RWPE1 (cell line): ENCODE data around the gene PET100.
A peak's percentile ranks its signal among the peaks of the same experiment; 100 is the strongest.

Experiments
- CTCF ChIA-PET: fragments of 350-600 bp; sonication (Branson Sonifier 250); formaldehyde crosslinking; extraction: SDS; loops from one replicate; lab custom pipeline; 2021; lab: Yijun Ruan, JAX
- POLR2A ChIA-PET: fragments of 400-600 bp; formaldehyde crosslinking; extraction: SDS; loops from one replicate; lab custom pipeline; 2020; ENCODE audit warnings: antibody characterized with exemption; ENCODE audit not compliant: low non-redundant PET; lab: Yijun Ruan, JAX
- DNase-seq: peaks from one replicate; pipeline ENCODE4 v3.0.0; 2012; ENCODE audit warnings: low spot score
- H3K27ac ChIP-seq: fragments of 450-650 bp; 2 replicates; pipeline ENCODE4 v1.5.1; 2017
- CTCF ChIP-seq: fragments of 450-650 bp; conservative IDR thresholded peaks from 2 replicates; pipeline ENCODE4 v1.5.1; 2017; ENCODE audit warnings: low read depth, mild to moderate bottlenecking

Gene PET100

GRCh38 chr19:7618348-7618747 lies 11.2 kb upstream of the PET100 start:
- peak overlapping the region; percentile 41 for H3K27ac ChIP-seq
- ChIA-PET CTCF (interaction anchor here (0.7 to 1.6 kb wide), 4 partner anchors 9 to 50 kb away, joined by 3 to 7 read pairs (median 6); no protein-coding TSS in a partner anchor), POLR2A (interaction anchor here (0.5 to 1.0 kb wide), 2 partner anchors 11 to 202 kb away, joined by 3 to 4 read pairs; no protein-coding TSS in a partner anchor)
- no peak for DNase-seq
- TF ChIP-seq CTCF = no peak

- POLR2A ChIA-PET = interaction anchor here (0.5 to 1.3 kb wide), 4 partner anchors 11 to 201 kb away, joined by 3 to 5 read pairs (median 4); partner anchors contain the start of genes PET100, STXBP2 and XAB2
- no peak for DNase-seq
- CTCF ChIA-PET = interaction anchor here (0.6 to 2.7 kb wide), 8 partner anchors 8 to 264 kb away, joined by 3 to 10 read pairs (median 6); partner anchors contain the start of gene TRAPPC5
- no peak for TF ChIP-seq CTCF
- peak overlapping the region; percentile 41 for H3K27ac ChIP-seq
Observed at GRCh38 chr19:7618771-7619510, 10.7 kb upstream of the PET100 start.

GRCh38 chr19:7619671-7620441 lies 9.7 kb upstream of the PET100 start:
- H3K27ac ChIP-seq = peak overlapping the region; percentile 41
- no peak for DNase-seq
- CTCF ChIA-PET = interaction anchor here (0.6 to 2.7 kb wide), 7 partner anchors 12 to 265 kb away, joined by 3 to 10 read pairs (median 4); partner anchors contain the start of gene TRAPPC5
- POLR2A ChIA-PET = interaction anchor here (0.9 to 1.3 kb wide), 2 partner anchors 10 to 17 kb away, joined by 3 to 5 read pairs; partner anchors contain the start of genes PET100, STXBP2 and XAB2
- no peak for TF ChIP-seq CTCF

GRCh38 chr19:7620442-7621412 lies 8.9 kb upstream of the PET100 start:
- no peak for TF ChIP-seq CTCF
- ChIA-PET CTCF (interaction anchor here (0.8 to 2.7 kb wide), 5 partner anchors 12 to 180 kb away, joined by 3 to 10 read pairs (median 5); partner anchors contain the start of gene TRAPPC5), POLR2A (interaction anchor here (1.3 kb wide), 1 partner anchor 9 kb away, joined by 5 read pairs; the partner anchor contains the start of genes PET100 and XAB2)
- no peak overlapping the region for H3K27ac ChIP-seq
- no peak for DNase-seq

- TF ChIP-seq CTCF = no peak
- ChIA-PET POLR2A (no interaction called here), CTCF (interaction anchor here (0.6 kb wide), 1 partner anchor 57 kb away, joined by 3 read pairs; no protein-coding TSS in a partner anchor)
- 0 out of 2 replicates have a peak overlapping the region, but pooled peaks have one; percentile 1 for H3K27ac ChIP-seq
- no peak for DNase-seq
Observed at GRCh38 chr19:7622933-7623685, 6.5 kb upstream of the PET100 start.
